Activated naive CD8-positive, alpha-beta T cell (primary cell): ENCODE data around the gene KCNMA1.

ENCODE experiments used
- H3K27ac Mint-ChIP-seq: one replicate; pipeline ENCODE4 v1.8.0; 2021; ENCODE audit warnings: mixed read lengths
- H3K27me3 Mint-ChIP-seq: one replicate; pipeline ENCODE4 v1.8.0; 2021; ENCODE audit warnings: mixed read lengths
- H3K36me3 Mint-ChIP-seq: one replicate; pipeline ENCODE4 v1.8.0; 2021; ENCODE audit warnings: mixed read lengths
- H3K4me1 Mint-ChIP-seq: one replicate; pipeline ENCODE4 v1.8.0; 2021; ENCODE audit warnings: low read depth, mixed read lengths
- H3K4me3 Mint-ChIP-seq: one replicate; pipeline ENCODE4 v1.8.0; 2021; ENCODE audit warnings: mild to moderate bottlenecking, mixed read lengths
- H3K9me3 Mint-ChIP-seq: one replicate; pipeline ENCODE4 v1.8.0; 2021; ENCODE audit warnings: low read depth, mixed read lengths

KCNMA1 gene

GRCh38 chr10:76972541-76972940 lies 665.1 kb downstream of the KCNMA1 start:
- Mint-ChIP-seq H3K36me3 (no peaks in the 10 kb centered on the region), H3K27ac (no peak overlapping the region), H3K4me1 (no peaks in the 10 kb centered on the region), H3K27me3 (peaks cover 3% of the 10 kb centered on the region), H3K4me3 (no peak overlapping the region), H3K9me3 (no peaks in the 10 kb centered on the region)

DNA sequence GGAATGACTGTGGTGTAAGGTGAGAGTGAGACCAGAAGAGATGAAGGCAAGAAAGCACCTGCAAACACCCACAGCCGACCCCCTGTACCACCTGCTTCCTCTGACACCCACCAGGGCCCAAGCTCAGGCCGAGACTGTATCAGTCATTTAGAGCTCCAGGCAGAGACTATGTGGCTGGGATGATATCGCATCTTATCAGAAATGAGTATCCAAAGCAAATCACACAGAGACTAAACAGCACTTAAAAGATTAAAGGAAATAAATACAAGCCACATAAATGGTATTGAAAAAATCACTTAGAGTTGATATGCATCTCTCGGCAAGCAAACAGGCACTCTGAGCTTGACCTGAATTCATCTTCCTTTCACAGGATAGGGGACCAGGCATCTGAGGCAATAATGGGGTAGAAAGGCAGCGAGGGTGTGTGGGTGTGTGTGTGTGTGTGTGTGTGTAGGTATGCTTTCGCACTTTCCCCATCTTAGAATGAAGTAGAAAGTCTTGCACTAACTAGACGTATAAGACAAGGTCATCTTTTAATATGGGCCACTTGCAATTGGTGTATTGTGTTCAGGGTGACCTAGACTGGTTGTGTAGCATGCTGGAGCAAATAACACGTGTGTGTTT lies 665.9 kb downstream of the KCNMA1 start:
- Mint-ChIP-seq H3K4me1 (no peaks in the 10 kb centered on the region), H3K4me3 (no peak overlapping the region), H3K9me3 (no peaks in the 10 kb centered on the region), H3K27ac (no peak overlapping the region), H3K27me3 (peaks cover 3% of the 10 kb centered on the region), H3K36me3 (no peaks in the 10 kb centered on the region)

DNA sequence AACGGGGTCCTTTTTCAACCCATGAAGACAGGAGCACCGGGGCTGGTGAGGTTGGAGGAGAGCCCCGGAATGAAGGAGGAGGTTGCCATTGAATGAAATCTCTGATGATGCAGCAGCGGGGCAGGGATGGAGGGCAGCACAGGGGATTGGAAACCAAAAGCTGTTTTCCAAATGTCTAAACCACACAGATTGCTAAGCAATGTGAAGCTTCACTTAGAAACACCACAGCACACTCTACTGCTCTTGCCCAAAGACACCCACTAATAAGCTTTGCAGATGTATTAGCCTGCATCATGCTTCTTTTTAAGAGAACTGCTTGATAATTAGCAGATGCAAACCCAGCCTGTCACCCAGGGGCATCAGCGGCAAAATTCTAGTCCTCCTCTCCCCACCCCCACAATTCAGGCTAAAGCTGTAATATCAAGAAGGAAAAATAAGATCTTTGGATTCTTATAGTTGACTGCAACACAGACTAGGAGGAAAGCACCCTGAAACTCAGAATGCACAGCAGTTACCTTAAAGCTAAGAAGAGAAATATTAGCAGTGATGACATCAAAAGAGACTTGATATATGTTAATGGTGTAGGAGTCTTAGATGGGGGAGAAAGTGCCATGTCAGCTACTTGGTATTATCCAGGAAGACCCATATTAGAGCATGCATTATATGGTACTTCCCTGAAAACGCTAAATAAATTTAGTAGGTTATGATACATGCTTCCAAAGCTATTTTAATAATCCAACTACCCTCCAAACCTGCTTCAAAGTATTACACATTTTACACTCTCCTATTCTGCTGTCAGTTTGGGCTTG lies 666.7 kb downstream of the KCNMA1 start:
- Mint-ChIP-seq H3K4me3 (no peak overlapping the region), H3K27me3 (peaks cover 3% of the 10 kb centered on the region), H3K27ac (no peak overlapping the region), H3K4me1 (no peaks in the 10 kb centered on the region), H3K36me3 (no peaks in the 10 kb centered on the region), H3K9me3 (no peaks in the 10 kb centered on the region)

DNA sequence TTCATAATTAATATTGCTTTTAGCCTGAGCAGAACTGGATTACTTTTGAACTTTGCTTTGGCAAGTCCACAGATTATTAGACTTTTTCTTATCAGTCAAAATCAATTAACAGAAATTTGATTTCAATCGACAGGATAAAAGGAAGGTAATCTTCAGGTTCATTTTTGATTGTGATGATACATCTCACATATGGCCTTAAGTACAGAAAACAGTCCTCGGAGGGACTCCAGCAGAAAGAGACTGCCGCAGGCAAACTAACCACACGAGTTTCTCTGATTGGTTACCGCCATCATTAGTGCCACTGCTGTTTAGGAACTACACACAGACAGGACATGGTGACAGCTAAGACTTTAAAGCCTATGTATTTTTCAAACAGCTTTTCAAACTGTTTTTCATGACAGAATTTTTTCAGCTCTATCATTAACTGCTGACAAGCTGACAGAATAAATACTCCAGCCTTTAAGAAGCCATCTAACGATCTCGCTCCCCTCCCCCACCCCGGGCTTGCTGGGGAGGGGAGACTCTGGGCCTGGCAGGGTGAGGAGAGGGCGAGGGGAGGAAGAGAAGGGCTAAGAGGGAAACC lies 668.2 kb downstream of the KCNMA1 start:
- H3K9me3 Mint-ChIP-seq = no peaks in the 10 kb centered on the region
- no peaks in the 10 kb centered on the region for H3K36me3 Mint-ChIP-seq
- no peaks in the 10 kb centered on the region for H3K4me1 Mint-ChIP-seq
- H3K27ac Mint-ChIP-seq = no peak overlapping the region
- peaks cover 2% of the 10 kb centered on the region for H3K27me3 Mint-ChIP-seq
- H3K4me3 Mint-ChIP-seq = no peak overlapping the region

DNA sequence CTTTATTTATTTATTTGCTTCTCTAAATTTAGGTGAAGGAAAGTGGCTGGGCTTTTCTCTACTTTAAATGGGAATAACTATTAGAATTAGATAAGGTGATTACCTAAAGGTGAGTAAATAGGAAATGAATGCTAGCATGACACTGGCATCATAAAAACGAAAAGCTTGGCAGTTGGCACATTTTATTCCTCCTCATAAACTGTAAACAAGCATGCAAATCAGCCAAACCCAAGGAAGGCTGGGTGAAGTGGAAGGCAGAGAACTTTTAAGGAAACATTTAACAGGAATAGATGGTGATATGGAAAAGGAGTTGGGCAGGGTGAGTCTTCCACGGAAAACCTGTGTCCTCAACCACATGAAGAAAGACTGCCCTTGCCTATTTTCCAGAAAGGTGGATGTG lies 669.1 kb downstream of the KCNMA1 start:
- Mint-ChIP-seq H3K9me3 (no peaks in the 10 kb centered on the region), H3K36me3 (no peaks in the 10 kb centered on the region), H3K4me1 (no peaks in the 10 kb centered on the region), H3K4me3 (no peak overlapping the region), H3K27ac (no peak overlapping the region), H3K27me3 (peaks cover 2% of the 10 kb centered on the region)

- H3K36me3 Mint-ChIP-seq = no peaks in the 10 kb centered on the region
Observed at GRCh38 chr10:76962851-76963250, 674.8 kb downstream of the KCNMA1 start.

GRCh38 chr10:76961841-76962240 lies 675.8 kb downstream of the KCNMA1 start:
- Mint-ChIP-seq H3K27ac (no peak overlapping the region), H3K9me3 (no peaks in the 10 kb centered on the region), H3K4me1 (peaks cover 1% of the 10 kb centered on the region), H3K27me3 (peaks cover 2% of the 10 kb centered on the region), H3K4me3 (no peak overlapping the region), H3K36me3 (no peaks in the 10 kb centered on the region)

More at GRCh38 chr10:76962851-76963250, 674.8 kb downstream of the KCNMA1 start:
- no peak overlapping the region for H3K4me3 Mint-ChIP-seq
- H3K27me3 Mint-ChIP-seq = peaks cover 3% of the 10 kb centered on the region
- peaks cover 1% of the 10 kb centered on the region for H3K4me1 Mint-ChIP-seq
- no peaks in the 10 kb centered on the region for H3K9me3 Mint-ChIP-seq
- H3K27ac Mint-ChIP-seq = no peak overlapping the region

DNA sequence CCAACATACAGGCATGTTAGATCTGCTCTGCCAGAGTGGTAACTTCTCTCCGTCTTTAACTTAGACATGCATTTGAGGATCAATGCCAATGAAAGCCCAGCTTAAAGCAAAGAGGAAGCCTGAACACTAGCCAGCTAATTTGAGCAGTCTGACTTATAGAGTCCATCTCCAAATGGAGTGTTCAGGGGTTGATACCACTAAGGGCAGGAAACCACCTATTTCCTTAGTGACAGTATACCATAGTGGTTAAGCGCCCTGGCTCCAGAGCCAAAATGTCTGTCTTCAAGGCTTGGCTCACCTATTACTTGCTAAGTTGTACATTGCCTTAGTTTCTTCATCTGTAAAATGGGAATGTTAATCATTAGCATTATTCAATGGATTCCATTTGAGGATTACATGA lies 678.5 kb downstream of the KCNMA1 start:
- peaks cover 1% of the 10 kb centered on the region for H3K4me1 Mint-ChIP-seq
- no peaks in the 10 kb centered on the region for H3K36me3 Mint-ChIP-seq
- peaks cover 2% of the 10 kb centered on the region for H3K27me3 Mint-ChIP-seq
- H3K9me3 Mint-ChIP-seq = no peaks in the 10 kb centered on the region
- no peak overlapping the region for H3K27ac Mint-ChIP-seq
- no peak overlapping the region for H3K4me3 Mint-ChIP-seq

DNA sequence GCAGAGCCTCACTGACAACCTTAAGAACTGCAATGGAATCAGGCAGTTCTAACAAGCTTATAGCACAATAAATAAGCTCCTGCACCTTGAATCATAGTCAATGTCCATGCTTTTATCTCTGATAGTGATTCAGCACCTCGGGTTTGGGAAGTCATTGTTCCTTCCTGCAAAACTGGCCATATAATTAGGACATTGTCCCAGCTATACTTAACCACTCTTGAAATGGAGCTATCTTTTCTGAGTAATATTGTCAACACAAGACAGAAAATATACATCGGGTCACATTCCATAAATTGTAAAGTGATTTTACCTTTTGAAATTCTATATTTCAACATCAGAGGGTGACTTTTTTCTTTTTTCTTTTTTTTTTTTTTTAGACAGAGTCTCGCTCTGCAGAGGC lies 682.8 kb downstream of the KCNMA1 start:
- Mint-ChIP-seq H3K9me3 (no peaks in the 10 kb centered on the region), H3K4me3 (no peak overlapping the region), H3K27me3 (peaks cover 4% of the 10 kb centered on the region), H3K4me1 (no peaks in the 10 kb centered on the region), H3K27ac (no peak overlapping the region), H3K36me3 (no peaks in the 10 kb centered on the region)

- no peak overlapping the region for H3K4me3 Mint-ChIP-seq
- no peaks in the 10 kb centered on the region for H3K36me3 Mint-ChIP-seq
- no peaks in the 10 kb centered on the region for H3K4me1 Mint-ChIP-seq
- H3K9me3 Mint-ChIP-seq = no peaks in the 10 kb centered on the region
- peaks cover 3% of the 10 kb centered on the region for H3K27me3 Mint-ChIP-seq
- no peak overlapping the region for H3K27ac Mint-ChIP-seq
Observed at GRCh38 chr10:76950354-76950753, 687.3 kb downstream of the KCNMA1 start.

DNA sequence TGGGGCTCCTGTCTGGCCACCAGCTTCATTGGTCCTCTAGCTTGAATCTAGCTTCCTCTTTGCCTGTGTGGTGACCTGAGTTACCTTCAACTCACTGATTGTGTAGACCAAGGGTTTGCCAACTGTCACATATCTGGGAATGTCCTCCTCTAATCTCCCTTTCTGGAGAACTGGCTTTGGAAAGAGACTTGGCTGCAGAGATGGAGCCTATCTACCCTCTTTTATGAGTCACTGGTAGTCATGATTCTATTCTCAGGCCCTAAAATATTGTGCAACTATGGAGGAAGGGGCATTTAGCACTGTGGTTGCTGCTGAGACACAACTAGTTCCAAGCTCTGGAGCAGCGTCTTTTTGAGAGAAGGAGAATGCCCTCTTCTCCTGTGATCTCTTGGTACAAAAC lies 691.3 kb downstream of the KCNMA1 start:
- H3K4me3 Mint-ChIP-seq = no peak overlapping the region
- H3K36me3 Mint-ChIP-seq = no peaks in the 10 kb centered on the region
- peaks cover 6% of the 10 kb centered on the region for H3K27me3 Mint-ChIP-seq

GRCh38 chr10:76945166-76945565 lies 692.4 kb downstream of the KCNMA1 start:
- H3K27me3 Mint-ChIP-seq = peaks cover 6% of the 10 kb centered on the region
- H3K4me3 Mint-ChIP-seq = no peak overlapping the region
- no peaks in the 10 kb centered on the region for H3K9me3 Mint-ChIP-seq
- H3K4me1 Mint-ChIP-seq = no peaks in the 10 kb centered on the region
- H3K27ac Mint-ChIP-seq = no peak overlapping the region
- H3K36me3 Mint-ChIP-seq = no peaks in the 10 kb centered on the region

More for the DNA sequence above, 691.3 kb downstream of the KCNMA1 start:
- Mint-ChIP-seq H3K4me1 (no peaks in the 10 kb centered on the region), H3K27ac (no peak overlapping the region), H3K9me3 (no peaks in the 10 kb centered on the region)

- H3K4me3 Mint-ChIP-seq = no peak overlapping the region
- H3K4me1 Mint-ChIP-seq = no peaks in the 10 kb centered on the region
- no peak overlapping the region for H3K27ac Mint-ChIP-seq
- no peaks in the 10 kb centered on the region for H3K9me3 Mint-ChIP-seq
- no peaks in the 10 kb centered on the region for H3K36me3 Mint-ChIP-seq
- H3K27me3 Mint-ChIP-seq = peaks cover 6% of the 10 kb centered on the region
Observed at GRCh38 chr10:76944640-76945039, 693.0 kb downstream of the KCNMA1 start.

DNA sequence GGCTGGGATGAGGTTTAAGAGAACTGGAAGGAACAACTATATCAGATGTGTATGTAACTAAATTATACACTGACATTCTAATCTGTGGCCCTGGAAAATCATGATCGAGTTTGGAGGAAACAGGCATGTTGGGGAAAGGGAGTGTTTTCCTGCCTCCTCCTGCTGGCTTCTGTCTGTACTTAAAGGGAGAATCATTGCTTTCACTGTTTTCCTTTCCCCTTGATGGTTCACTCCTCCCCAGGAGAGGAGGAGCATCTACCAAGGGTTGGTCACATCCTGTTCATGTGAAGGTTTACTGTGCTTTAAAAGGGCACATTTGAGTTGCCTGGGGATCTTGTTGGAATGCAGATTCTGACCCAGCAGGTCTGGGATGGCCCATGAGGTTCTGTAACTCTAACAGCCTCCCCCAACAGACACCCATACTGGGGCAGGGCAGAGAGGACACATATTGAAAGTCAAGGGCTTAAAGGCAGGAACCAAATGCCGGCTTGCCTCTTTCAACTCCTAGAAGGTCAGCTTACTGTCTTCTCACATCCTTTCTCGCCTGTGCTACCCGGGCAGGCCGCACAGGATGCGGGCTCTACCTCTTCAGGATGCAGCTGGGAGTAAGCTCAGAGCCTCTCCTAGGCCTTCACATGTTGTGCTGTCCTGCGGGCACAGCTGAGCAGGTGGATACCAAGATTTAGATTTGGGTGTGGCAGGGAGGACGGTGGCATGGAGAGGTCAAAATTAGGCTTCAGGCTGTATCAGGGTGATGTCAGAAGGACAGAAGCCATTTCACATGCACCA lies 694.8 kb downstream of the KCNMA1 start:
- Mint-ChIP-seq H3K27ac (no peak overlapping the region), H3K4me3 (no peak overlapping the region), H3K4me1 (no peaks in the 10 kb centered on the region), H3K9me3 (no peaks in the 10 kb centered on the region), H3K36me3 (no peaks in the 10 kb centered on the region), H3K27me3 (peaks cover 12% of the 10 kb centered on the region)

GRCh38 chr10:76939933-76940468 lies 697.6 kb downstream of the KCNMA1 start:
- no peak overlapping the region for H3K4me3 Mint-ChIP-seq
- no peaks in the 10 kb centered on the region for H3K4me1 Mint-ChIP-seq
- H3K9me3 Mint-ChIP-seq = no peaks in the 10 kb centered on the region
- H3K36me3 Mint-ChIP-seq = no peaks in the 10 kb centered on the region
- H3K27me3 Mint-ChIP-seq = peaks cover 12% of the 10 kb centered on the region
- no peak overlapping the region for H3K27ac Mint-ChIP-seq
